ENCODE measurements around the gene ANKH.

DNA sequence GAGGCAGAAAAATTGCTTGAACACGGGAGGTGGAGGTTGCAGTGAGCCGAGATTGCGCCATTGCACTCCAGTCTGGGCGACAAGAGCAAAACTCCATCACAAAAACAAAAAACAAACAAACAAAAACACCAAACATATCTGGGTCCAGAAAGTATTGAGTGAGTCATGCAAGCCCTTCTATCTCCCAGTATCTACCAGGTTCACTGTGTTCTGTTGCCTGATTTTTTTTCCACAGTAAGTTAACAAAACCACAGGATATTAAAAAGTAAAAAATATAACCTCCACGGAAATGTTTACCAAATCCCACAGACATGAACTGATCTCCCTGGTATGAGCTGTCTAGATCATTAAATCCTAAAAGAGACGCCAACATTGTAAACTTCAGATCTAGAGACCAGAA is 94.4 kb downstream of the ANKH start:
- no peak for TF ChIP-seq POLR2A (IDR thresholded peaks at IDR 0.05; ENCODE audit: borderline replicate concordance, extremely low read depth, insufficient read depth, insufficient read length)
- TF ChIP-seq, protein P1, sequence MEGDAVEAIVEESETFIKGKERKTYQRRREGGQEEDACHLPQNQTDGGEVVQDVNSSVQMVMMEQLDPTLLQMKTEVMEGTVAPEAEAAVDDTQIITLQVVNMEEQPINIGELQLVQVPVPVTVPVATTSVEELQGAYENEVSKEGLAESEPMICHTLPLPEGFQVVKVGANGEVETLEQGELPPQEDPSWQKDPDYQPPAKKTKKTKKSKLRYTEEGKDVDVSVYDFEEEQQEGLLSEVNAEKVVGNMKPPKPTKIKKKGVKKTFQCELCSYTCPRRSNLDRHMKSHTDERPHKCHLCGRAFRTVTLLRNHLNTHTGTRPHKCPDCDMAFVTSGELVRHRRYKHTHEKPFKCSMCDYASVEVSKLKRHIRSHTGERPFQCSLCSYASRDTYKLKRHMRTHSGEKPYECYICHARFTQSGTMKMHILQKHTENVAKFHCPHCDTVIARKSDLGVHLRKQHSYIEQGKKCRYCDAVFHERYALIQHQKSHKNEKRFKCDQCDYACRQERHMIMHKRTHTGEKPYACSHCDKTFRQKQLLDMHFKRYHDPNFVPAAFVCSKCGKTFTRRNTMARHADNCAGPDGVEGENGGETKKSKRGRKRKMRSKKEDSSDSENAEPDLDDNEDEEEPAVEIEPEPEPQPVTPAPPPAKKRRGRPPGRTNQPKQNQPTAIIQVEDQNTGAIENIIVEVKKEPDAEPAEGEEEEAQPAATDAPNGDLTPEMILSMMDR (IDR thresholded peaks at IDR 0.05 in 2 of 3, conservative IDR thresholded peaks at IDR 0.05 in 1 of 3; ENCODE audit: borderline replicate concordance in 1 of 3, insufficient read depth in 1 of 3, low read depth in 2 of 3, low read length in 2 of 3): no peak
- no peak for TF ChIP-seq JUND (IDR thresholded peaks at IDR 0.05)
- TF ChIP-seq, protein P2, sequence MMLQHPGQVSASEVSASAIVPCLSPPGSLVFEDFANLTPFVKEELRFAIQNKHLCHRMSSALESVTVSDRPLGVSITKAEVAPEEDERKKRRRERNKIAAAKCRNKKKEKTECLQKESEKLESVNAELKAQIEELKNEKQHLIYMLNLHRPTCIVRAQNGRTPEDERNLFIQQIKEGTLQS (IDR thresholded peaks at IDR 0.05): no peak
- TF ChIP-seq, protein P3, sequence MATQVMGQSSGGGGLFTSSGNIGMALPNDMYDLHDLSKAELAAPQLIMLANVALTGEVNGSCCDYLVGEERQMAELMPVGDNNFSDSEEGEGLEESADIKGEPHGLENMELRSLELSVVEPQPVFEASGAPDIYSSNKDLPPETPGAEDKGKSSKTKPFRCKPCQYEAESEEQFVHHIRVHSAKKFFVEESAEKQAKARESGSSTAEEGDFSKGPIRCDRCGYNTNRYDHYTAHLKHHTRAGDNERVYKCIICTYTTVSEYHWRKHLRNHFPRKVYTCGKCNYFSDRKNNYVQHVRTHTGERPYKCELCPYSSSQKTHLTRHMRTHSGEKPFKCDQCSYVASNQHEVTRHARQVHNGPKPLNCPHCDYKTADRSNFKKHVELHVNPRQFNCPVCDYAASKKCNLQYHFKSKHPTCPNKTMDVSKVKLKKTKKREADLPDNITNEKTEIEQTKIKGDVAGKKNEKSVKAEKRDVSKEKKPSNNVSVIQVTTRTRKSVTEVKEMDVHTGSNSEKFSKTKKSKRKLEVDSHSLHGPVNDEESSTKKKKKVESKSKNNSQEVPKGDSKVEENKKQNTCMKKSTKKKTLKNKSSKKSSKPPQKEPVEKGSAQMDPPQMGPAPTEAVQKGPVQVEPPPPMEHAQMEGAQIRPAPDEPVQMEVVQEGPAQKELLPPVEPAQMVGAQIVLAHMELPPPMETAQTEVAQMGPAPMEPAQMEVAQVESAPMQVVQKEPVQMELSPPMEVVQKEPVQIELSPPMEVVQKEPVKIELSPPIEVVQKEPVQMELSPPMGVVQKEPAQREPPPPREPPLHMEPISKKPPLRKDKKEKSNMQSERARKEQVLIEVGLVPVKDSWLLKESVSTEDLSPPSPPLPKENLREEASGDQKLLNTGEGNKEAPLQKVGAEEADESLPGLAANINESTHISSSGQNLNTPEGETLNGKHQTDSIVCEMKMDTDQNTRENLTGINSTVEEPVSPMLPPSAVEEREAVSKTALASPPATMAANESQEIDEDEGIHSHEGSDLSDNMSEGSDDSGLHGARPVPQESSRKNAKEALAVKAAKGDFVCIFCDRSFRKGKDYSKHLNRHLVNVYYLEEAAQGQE (IDR thresholded peaks at IDR 0.05; ENCODE audit: low read depth): no peak
- TF ChIP-seq CEBPB (IDR thresholded peaks at IDR 0.05; ENCODE audit: low read depth): no peak
- TF ChIP-seq EZH2 (IDR thresholded peaks at IDR 0.05): no peak
- TF ChIP-seq POLR2AphosphoS5 (IDR thresholded peaks at IDR 0.05; ENCODE audit: low read depth, low read length): no peak
- TF ChIP-seq CBX3 (IDR thresholded peaks at IDR 0.05; ENCODE audit: low read depth): no peak
- TF ChIP-seq TCF7L2 (IDR thresholded peaks at IDR 0.05; ENCODE audit: borderline replicate concordance, extremely low read depth, insufficient read depth, insufficient read length): no peak
- TF ChIP-seq SIN3A (IDR thresholded peaks at IDR 0.05; ENCODE audit: low read depth): no peak
- TF ChIP-seq RAD21 (IDR thresholded peaks at IDR 0.05; ENCODE audit: low read depth): no peak
- TF ChIP-seq SP1 (IDR thresholded peaks at IDR 0.05; ENCODE audit: low read depth): no peak
- TF ChIP-seq, protein P4, sequence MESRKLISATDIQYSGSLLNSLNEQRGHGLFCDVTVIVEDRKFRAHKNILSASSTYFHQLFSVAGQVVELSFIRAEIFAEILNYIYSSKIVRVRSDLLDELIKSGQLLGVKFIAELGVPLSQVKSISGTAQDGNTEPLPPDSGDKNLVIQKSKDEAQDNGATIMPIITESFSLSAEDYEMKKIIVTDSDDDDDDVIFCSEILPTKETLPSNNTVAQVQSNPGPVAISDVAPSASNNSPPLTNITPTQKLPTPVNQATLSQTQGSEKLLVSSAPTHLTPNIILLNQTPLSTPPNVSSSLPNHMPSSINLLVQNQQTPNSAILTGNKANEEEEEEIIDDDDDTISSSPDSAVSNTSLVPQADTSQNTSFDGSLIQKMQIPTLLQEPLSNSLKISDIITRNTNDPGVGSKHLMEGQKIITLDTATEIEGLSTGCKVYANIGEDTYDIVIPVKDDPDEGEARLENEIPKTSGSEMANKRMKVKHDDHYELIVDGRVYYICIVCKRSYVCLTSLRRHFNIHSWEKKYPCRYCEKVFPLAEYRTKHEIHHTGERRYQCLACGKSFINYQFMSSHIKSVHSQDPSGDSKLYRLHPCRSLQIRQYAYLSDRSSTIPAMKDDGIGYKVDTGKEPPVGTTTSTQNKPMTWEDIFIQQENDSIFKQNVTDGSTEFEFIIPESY (IDR thresholded peaks at IDR 0.05; ENCODE audit: extremely low read depth, insufficient replicate concordance, low read length): no peak
